ENCODE measurements around the gene RNF32. TPM values are rescaled to one million over a fixed set of nuclear protein-coding genes. Genes with fewer than 3 reads are reported as not detected.

The RNF32 gene
- polyA plus RNA-seq, 4 donors: 1.1 to 5.1 (median 1.4) TPM

DNA sequence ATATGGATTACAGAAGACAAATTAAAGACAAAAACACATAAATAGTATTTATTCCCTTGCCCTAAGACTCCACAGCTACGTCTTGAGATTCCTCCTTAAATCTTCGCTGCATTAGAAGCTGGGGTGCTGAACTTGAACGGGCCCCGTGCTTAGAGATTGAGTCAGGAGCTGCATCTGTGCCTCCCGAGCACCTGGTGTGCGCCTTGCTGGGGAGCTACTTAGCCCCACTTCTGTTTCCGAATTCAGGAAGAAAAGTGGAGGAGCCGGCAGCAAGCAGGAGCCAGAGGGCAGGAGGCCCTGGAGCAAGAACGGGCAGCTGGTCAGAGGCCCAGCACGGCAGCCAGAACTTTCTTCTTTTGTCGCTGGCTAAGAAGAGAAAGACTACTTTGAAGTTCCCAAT lies 30.4 kb upstream of the RNF32 start:
- Histone ChIP-seq H3K27ac (ENCODE audit: low read depth in 1 of 3, low read length in 2 of 3) (peak overlapping the region in 1 of 3 donors; percentile 62), H3K36me3 (ENCODE audit: control insufficient read depth in 3 of 3, insufficient read depth in 2 of 3, low read depth in 1 of 3, low read length in 3 of 3) (peaks cover 0 to 2% (median 0%) of the 10 kb centered on the region in 3 donors), H3K27me3 (ENCODE audit: control insufficient read depth in 3 of 3, insufficient read depth in 3 of 3, low read length in 3 of 3) (peaks cover 0 to 2% (median 0%) of the 10 kb centered on the region in 3 donors), H3K4me3 (ENCODE audit: low read depth in 1 of 3, low read length in 3 of 3) (no peak overlapping the region), H3K4me1 (ENCODE audit: control insufficient read depth in 3 of 3, insufficient read depth in 2 of 3, low read depth in 1 of 3, low read length in 2 of 3) (peaks cover 2 to 60% (median 3%) of the 10 kb centered on the region in 3 donors), H3K9me3 (ENCODE audit: control insufficient read depth in 2 of 2, insufficient read depth in 1 of 2, low read depth in 1 of 2, low read length in 1 of 2) (no peaks in the 10 kb centered on the region)
- FAIRE-seq: no peak
- DNase-seq: no peak
- WGBS, 3 donors: 83 to 90% (median 88%) methylated on average over 11 of the region's 11 CpGs

DNA sequence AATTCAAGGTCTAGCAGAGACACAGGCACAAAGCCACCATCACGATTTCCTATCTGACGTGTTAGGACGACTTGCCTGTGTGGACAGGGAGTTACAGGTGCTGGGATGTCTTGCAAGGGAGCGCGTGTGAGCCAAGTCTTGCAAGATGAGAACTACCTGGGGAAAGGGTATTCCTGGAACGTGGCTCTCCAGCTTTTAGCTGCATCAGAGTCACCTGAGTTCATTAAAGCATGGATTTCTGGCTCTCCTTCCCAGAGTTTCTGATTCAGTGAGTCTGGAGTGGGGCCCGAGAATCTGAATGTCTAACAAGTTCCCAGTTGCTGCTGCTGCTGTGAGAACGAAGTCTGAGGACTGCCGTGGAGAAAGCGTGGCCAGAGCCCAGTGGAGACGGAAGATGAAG lies 30.0 kb upstream of the RNF32 start:
- peaks cover 2 to 63% (median 6%) of the 10 kb centered on the region in 3 donors for H3K4me1 ChIP-seq (ENCODE audit: control insufficient read depth in 3 of 3, insufficient read depth in 2 of 3, low read depth in 1 of 3, low read length in 2 of 3)
- no peak for FAIRE-seq
- H3K27ac ChIP-seq (ENCODE audit: low read depth in 1 of 3, low read length in 2 of 3): peak overlapping the region in 1 of 3 donors; percentile 65
- 69 to 80% (median 77%) methylated on average over 11 of the region's 11 CpGs for WGBS, 3 donors
- H3K27me3 ChIP-seq (ENCODE audit: control insufficient read depth in 3 of 3, insufficient read depth in 3 of 3, low read length in 3 of 3): peaks cover 0 to 2% (median 0%) of the 10 kb centered on the region in 3 donors
- no peaks in the 10 kb centered on the region for H3K36me3 ChIP-seq (ENCODE audit: control insufficient read depth in 3 of 3, insufficient read depth in 2 of 3, low read depth in 1 of 3, low read length in 3 of 3)
- H3K4me3 ChIP-seq (ENCODE audit: low read depth in 1 of 3, low read length in 3 of 3): no peak overlapping the region
- H3K9me3 ChIP-seq (ENCODE audit: control insufficient read depth in 2 of 2, insufficient read depth in 1 of 2, low read depth in 1 of 2, low read length in 1 of 2): no peaks in the 10 kb centered on the region
- no peak for DNase-seq

DNA sequence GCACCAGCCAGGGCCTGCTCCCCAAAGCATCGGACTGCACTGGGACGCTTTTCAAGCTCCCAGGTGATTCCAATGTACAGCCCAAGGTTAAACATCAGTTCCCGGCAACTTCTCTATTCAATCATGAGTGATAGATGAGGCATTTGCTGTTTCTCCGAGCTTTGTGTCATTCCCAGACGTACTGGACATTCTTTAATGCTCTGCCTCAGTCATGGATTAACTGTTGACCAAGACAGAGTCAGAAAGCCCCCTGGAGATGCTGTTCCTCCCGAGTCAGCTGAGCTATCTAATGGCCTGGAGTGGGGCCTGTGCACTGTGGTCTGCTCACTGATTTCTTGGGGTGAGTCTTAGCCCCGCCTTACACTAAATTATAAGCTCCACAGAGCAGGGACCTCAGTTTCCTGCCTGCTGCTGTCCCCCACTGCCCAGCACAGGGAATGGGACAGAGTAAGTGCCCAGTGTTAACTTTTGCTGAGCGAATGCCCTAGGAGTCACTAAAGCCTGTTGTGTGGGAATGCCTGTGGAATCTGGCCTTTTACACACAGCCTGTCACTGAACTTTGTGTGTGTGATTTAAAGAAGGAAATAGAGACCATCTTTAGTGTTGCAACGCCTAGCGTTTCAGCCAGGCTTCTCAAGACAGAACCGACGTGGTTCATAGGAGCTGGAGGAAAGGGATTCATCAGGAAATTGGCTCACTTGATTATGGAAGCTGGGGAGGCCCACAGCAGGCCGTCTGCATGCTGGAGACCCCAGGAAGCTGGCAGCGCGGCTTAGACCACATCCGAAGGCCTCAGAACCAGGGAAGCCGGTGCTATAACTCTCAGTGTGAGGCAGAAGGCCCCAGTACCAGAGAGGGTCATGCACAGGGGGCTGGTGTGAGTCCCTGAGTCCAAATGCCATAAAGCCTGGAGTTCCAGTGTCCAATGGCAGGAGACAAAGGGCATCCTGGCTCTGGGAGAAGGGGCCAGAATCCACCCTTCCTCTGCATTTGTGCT lies 29.3 kb upstream of the RNF32 start:
- peak; percentile 37 to 65 for DNase-seq
- FAIRE-seq: no peak
- Histone ChIP-seq H3K36me3 (ENCODE audit: control insufficient read depth in 3 of 3, insufficient read depth in 2 of 3, low read depth in 1 of 3, low read length in 3 of 3) (no peaks in the 10 kb centered on the region), H3K4me1 (ENCODE audit: control insufficient read depth in 3 of 3, insufficient read depth in 2 of 3, low read depth in 1 of 3, low read length in 2 of 3) (peaks cover 2 to 66% (median 7%) of the 10 kb centered on the region in 3 donors), H3K27ac (ENCODE audit: low read depth in 1 of 3, low read length in 2 of 3) (peak overlapping the region in 1 of 3 donors; percentile 65), H3K4me3 (ENCODE audit: low read depth in 1 of 3, low read length in 3 of 3) (no peak overlapping the region), H3K27me3 (ENCODE audit: control insufficient read depth in 3 of 3, insufficient read depth in 3 of 3, low read length in 3 of 3) (peaks cover 0 to 2% (median 0%) of the 10 kb centered on the region in 3 donors), H3K9me3 (ENCODE audit: control insufficient read depth in 2 of 2, insufficient read depth in 1 of 2, low read depth in 1 of 2, low read length in 1 of 2) (no peaks in the 10 kb centered on the region)
- WGBS, 3 donors: 69 to 74% (median 73%) methylated on average over 17 of the region's 17 CpGs

DNA sequence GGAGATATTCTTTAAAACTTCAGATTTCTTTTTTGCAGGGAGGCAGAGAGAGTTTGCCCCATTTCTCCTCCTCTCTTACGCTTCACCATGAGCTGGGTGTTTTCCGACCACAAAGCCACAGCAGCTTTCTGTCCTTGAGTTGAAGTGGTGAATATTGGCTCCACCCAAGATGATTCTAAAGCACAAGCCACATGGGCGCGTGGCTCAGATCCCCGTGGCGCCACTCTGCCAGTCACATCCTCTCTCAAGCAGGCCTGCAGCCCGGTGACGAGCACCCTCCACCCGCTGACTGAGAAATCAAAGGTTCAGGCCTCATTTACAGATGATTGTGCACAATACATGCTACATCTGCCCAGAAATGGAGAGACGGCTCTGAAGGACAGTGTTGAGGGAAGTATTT lies 27.6 kb upstream of the RNF32 start:
- no peak overlapping the region for H3K4me3 ChIP-seq (ENCODE audit: low read depth in 1 of 3, low read length in 3 of 3)
- FAIRE-seq: no peak
- H3K27ac ChIP-seq (ENCODE audit: low read depth in 1 of 3, low read length in 2 of 3): no peak overlapping the region
- no peaks in the 10 kb centered on the region for H3K9me3 ChIP-seq (ENCODE audit: control insufficient read depth in 2 of 2, insufficient read depth in 1 of 2, low read depth in 1 of 2, low read length in 1 of 2)
- 75 to 81% (median 75%) methylated on average over 10 of the region's 10 CpGs for WGBS, 3 donors
- peaks cover 0 to 4% (median 2%) of the 10 kb centered on the region in 3 donors for H3K27me3 ChIP-seq (ENCODE audit: control insufficient read depth in 3 of 3, insufficient read depth in 3 of 3, low read length in 3 of 3)
- DNase-seq: no peak
- no peaks in the 10 kb centered on the region for H3K36me3 ChIP-seq (ENCODE audit: control insufficient read depth in 3 of 3, insufficient read depth in 2 of 3, low read depth in 1 of 3, low read length in 3 of 3)
- H3K4me1 ChIP-seq (ENCODE audit: control insufficient read depth in 3 of 3, insufficient read depth in 2 of 3, low read depth in 1 of 3, low read length in 2 of 3): peaks cover 0 to 75% (median 7%) of the 10 kb centered on the region in 3 donors

DNA sequence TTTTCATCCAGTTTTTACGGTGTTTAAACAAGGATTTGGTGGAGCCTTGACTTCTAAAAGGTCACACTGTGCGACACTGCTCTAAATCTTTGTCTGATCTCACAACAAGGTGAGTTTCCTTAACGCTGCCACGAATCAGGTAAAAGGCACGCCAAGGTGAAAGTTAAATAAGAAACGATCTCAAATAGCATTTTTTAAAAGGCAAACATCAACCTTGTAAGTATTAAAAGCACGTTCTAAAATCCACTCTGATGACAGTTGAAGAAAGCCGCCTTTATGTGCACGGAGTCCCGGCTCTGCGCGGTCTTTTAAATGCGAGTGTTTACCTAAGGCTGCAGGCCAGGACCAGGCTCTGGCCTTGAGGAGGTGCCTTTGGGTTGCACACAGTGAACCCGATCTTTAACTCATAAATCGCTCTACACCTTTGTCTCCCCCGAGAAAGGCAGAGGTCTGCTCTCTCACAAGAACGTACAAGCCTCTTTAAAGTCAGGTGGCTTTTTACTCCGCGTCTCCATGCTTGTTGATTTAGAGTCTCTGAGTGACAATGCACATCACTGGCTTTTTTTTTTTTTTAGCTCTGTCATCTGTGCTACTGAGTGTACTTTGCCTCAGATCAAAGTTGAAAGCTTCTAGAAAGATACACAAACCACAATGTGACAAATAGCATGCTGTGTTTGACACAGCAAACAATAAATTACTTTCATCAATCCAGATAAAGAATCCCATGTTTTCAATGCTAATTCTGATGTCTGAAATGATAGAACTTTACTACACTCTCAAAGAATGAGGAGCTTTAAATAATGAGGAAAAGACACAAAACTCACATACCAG lies 25.9 kb upstream of the RNF32 start:
- DNase-seq: peak; percentile 87 to 90

DNA sequence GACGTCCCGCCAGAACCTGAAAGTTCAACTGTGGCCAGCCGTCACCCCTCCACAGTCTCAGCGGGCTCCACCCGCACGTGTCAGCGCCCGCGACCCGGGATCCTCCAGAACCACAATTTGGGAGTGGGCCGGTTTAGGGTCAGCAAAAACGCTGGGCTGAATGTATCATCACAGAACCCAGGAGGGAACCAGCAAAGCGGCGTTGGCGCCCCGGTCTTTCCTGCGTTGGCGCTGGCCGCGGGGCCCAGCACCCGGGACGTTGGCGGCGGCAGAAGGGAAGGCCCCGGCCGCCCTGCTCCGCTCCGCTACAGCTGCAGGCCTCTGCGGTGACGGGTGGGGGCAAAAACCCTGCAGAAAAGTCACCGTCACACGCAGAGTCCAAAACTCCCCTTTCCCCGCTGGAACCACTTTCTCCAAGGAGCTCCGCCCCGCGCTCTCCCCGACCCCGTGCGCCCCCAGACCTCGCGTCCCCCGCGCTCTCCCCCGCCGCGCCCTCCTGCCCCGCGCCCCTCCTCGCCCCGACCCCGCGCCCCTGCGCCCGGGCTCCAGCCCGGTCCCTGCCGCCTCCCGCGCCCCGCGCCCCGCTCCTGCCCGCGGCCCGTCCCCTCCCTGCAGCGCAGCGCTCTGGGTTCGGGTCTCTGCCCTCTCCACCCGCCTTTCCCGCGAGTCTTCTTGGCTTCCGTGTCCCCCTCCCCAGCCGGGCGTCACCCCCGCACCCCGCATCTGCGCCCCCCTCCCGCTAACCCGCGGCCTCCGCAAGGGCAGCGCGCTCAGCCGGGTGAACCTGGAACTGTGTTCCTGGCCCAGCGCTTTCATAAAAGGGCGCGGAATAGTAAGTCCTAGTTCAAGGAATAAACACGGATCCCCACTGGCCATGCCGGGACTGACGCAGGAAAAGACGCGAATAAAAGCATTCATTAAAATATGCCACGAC lies 24.0 kb upstream of the RNF32 start:
- peak overlapping the region in 1 of 3 donors; percentile 74 for H3K27ac ChIP-seq (ENCODE audit: low read depth in 1 of 3, low read length in 2 of 3)

More for the DNA sequence above, 25.9 kb upstream of the RNF32 start:
- H3K9me3 ChIP-seq (ENCODE audit: control insufficient read depth in 2 of 2, insufficient read depth in 1 of 2, low read depth in 1 of 2, low read length in 1 of 2): no peaks in the 10 kb centered on the region
- peaks cover 0 to 64% (median 5%) of the 10 kb centered on the region in 3 donors for H3K4me1 ChIP-seq (ENCODE audit: control insufficient read depth in 3 of 3, insufficient read depth in 2 of 3, low read depth in 1 of 3, low read length in 2 of 3)
- no peak overlapping the region for H3K4me3 ChIP-seq (ENCODE audit: low read depth in 1 of 3, low read length in 3 of 3)
- peak overlapping the region; percentile 33 to 83 (median 70) for H3K27ac ChIP-seq (ENCODE audit: low read depth in 1 of 3, low read length in 2 of 3)
- H3K36me3 ChIP-seq (ENCODE audit: control insufficient read depth in 3 of 3, insufficient read depth in 2 of 3, low read depth in 1 of 3, low read length in 3 of 3): no peaks in the 10 kb centered on the region
- FAIRE-seq: no peak
- WGBS, 3 donors: 14 to 59% (median 34%) methylated on average over 19 of the region's 19 CpGs
- peaks cover 0 to 5% (median 0%) of the 10 kb centered on the region in 3 donors for H3K27me3 ChIP-seq (ENCODE audit: control insufficient read depth in 3 of 3, insufficient read depth in 3 of 3, low read length in 3 of 3)

DNA sequence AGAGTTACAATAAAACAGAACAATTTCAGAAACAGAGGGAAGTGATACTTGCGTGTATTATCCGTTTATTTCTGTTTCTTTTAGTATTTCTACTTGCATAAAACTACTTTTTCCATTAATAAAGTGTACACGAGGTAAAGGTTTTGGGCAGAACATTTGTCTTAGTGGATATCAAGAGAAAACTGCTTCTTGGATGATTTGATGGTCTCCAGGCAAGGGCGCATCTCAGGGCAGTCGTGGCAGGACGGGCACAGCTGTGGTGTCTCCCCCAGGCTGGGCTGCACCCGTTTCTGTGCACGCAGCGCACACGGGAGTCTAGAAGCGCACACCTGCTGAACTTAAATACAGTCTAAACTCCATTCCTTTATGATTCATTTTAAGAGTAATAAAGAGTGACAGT lies 23.4 kb upstream of the RNF32 start:
- WGBS, 3 donors: 17 to 55% (median 41%) methylated on average over 11 of the region's 11 CpGs
- DNase-seq: peak; percentile 61 to 66
- peak overlapping the region in 2 of 3 donors; percentile 36 to 58 for H3K4me3 ChIP-seq (ENCODE audit: low read depth in 1 of 3, low read length in 3 of 3)

More for the DNA sequence above, 24.0 kb upstream of the RNF32 start:
- DNase-seq: peak; percentile 66 to 73
- no peak for FAIRE-seq
- H3K9me3 ChIP-seq (ENCODE audit: control insufficient read depth in 2 of 2, insufficient read depth in 1 of 2, low read depth in 1 of 2, low read length in 1 of 2): no peaks in the 10 kb centered on the region
- peaks cover 0 to 5% (median 0%) of the 10 kb centered on the region in 3 donors for H3K27me3 ChIP-seq (ENCODE audit: control insufficient read depth in 3 of 3, insufficient read depth in 3 of 3, low read length in 3 of 3)
- H3K4me3 ChIP-seq (ENCODE audit: low read depth in 1 of 3, low read length in 3 of 3): peak overlapping the region; percentile 14 to 58 (median 36)
- WGBS, 3 donors: 6 to 14% (median 7%) methylated on average over 52 to 92 of the region's 92 CpGs
- no peaks in the 10 kb centered on the region for H3K36me3 ChIP-seq (ENCODE audit: control insufficient read depth in 3 of 3, insufficient read depth in 2 of 3, low read depth in 1 of 3, low read length in 3 of 3)
- H3K4me1 ChIP-seq (ENCODE audit: control insufficient read depth in 3 of 3, insufficient read depth in 2 of 3, low read depth in 1 of 3, low read length in 2 of 3): peaks cover 0 to 51% (median 5%) of the 10 kb centered on the region in 3 donors

More for the DNA sequence above, 23.4 kb upstream of the RNF32 start:
- Histone ChIP-seq H3K36me3 (ENCODE audit: control insufficient read depth in 3 of 3, insufficient read depth in 2 of 3, low read depth in 1 of 3, low read length in 3 of 3) (no peaks in the 10 kb centered on the region), H3K27ac (ENCODE audit: low read depth in 1 of 3, low read length in 2 of 3) (peak overlapping the region in 1 of 3 donors; percentile 56), H3K9me3 (ENCODE audit: control insufficient read depth in 2 of 2, insufficient read depth in 1 of 2, low read depth in 1 of 2, low read length in 1 of 2) (no peaks in the 10 kb centered on the region), H3K27me3 (ENCODE audit: control insufficient read depth in 3 of 3, insufficient read depth in 3 of 3, low read length in 3 of 3) (peaks cover 0 to 5% (median 0%) of the 10 kb centered on the region in 3 donors), H3K4me1 (ENCODE audit: control insufficient read depth in 3 of 3, insufficient read depth in 2 of 3, low read depth in 1 of 3, low read length in 2 of 3) (peaks cover 0 to 44% (median 5%) of the 10 kb centered on the region in 3 donors)
- no peak for FAIRE-seq
